ENCODE measurements around the gene ZNF200. TPM values are rescaled to one million over a fixed set of nuclear protein-coding genes. Genes with fewer than 3 reads are reported as not detected.

The ZNF200 gene
- total RNA-seq, 1 experiment from 2014 or later: 5.0 TPM

- no peaks in the 10 kb centered on the region for H3K4me1 ChIP-seq (ENCODE audit: insufficient read depth, low read length)
- peaks cover 12% of the 10 kb centered on the region; the same call in 1 of the 2 replicates for H3K27me3 ChIP-seq (ENCODE audit: low read length)
- H4K20me1 ChIP-seq (ENCODE audit: low read length): no peaks in the 10 kb centered on the region
- DNase-seq (no peak), ATAC-seq (no peak)
- no peak overlapping the region for H3K4me3 ChIP-seq (ENCODE audit: low read length)
- CTCF ChIA-PET: no interaction called here
- POLR2A ChIA-PET (ENCODE audit: unreplicated experiment): no interaction called here
- H3K79me2 ChIP-seq (ENCODE audit: low read length): no peaks in the 10 kb centered on the region
- no peak overlapping the region for H3K4me2 ChIP-seq (ENCODE audit: low read length)
- no peak for TF ChIP-seq EZH2phosphoT487 (IDR thresholded peaks at IDR 0.05; ENCODE audit: borderline replicate concordance, low read length)
- no peak for TF ChIP-seq CTCF (conservative IDR thresholded peaks at IDR 0.05; ENCODE audit: low read depth, low read length)
- no peak for TF ChIP-seq EZH2 (IDR thresholded peaks at IDR 0.05; ENCODE audit: low read length, unreplicated experiment)
- no peak overlapping the region for H3K27ac ChIP-seq (ENCODE audit: low read length)
- intact Hi-C loops (cut with micrococcal nuclease): no loop called here
- H3K9ac ChIP-seq (ENCODE audit: low read length): no peak overlapping the region
- no peaks in the 10 kb centered on the region for H3K36me3 ChIP-seq (ENCODE audit: low read depth, low read length)
- no TSS peak for BruUV-seq (replicated peaks)
- H2AFZ ChIP-seq (ENCODE audit: low read length): no peak overlapping the region
- no peaks in the 10 kb centered on the region for H3K9me2 ChIP-seq (replicated peaks; ENCODE audit: low read length)
- no peaks in the 10 kb centered on the region for H3K9me3 ChIP-seq (ENCODE audit: low read length)
- H3F3A ChIP-seq (ENCODE audit: low read length, unreplicated experiment): no peaks in the 10 kb centered on the region
Measured at GRCh38 chr16:3216263-3216640, 18.7 kb downstream of the ZNF200 start.

- H3F3A ChIP-seq (ENCODE audit: low read length, unreplicated experiment): no peaks in the 10 kb centered on the region
- no peak overlapping the region for H3K9ac ChIP-seq (ENCODE audit: low read length)
- TF ChIP-seq EZH2phosphoT487 (IDR thresholded peaks at IDR 0.05; ENCODE audit: borderline replicate concordance, low read length) (no peak), CTCF (conservative IDR thresholded peaks at IDR 0.05; ENCODE audit: low read depth, low read length) (no peak), EZH2 (IDR thresholded peaks at IDR 0.05; ENCODE audit: low read length, unreplicated experiment) (no peak)
- no peaks in the 10 kb centered on the region for H4K20me1 ChIP-seq (ENCODE audit: low read length)
- ChIA-PET CTCF (no interaction called here), POLR2A (ENCODE audit: unreplicated experiment) (no interaction called here)
- H3K36me3 ChIP-seq (ENCODE audit: low read depth, low read length): no peaks in the 10 kb centered on the region
- H3K27me3 ChIP-seq (ENCODE audit: low read length): peaks cover 12% of the 10 kb centered on the region; the same call in 1 of the 2 replicates
- DNase-seq (no peak), ATAC-seq (no peak)
- no peak overlapping the region for H3K4me2 ChIP-seq (ENCODE audit: low read length)
- H2AFZ ChIP-seq (ENCODE audit: low read length): no peak overlapping the region
- BruUV-seq (replicated peaks): no TSS peak
- no peak overlapping the region for H3K4me3 ChIP-seq (ENCODE audit: low read length)
- H3K27ac ChIP-seq (ENCODE audit: low read length): no peak overlapping the region
- intact Hi-C loops (cut with micrococcal nuclease): no loop called here
- no peaks in the 10 kb centered on the region for H3K9me2 ChIP-seq (replicated peaks; ENCODE audit: low read length)
- H3K9me3 ChIP-seq (ENCODE audit: low read length): no peaks in the 10 kb centered on the region
- no peaks in the 10 kb centered on the region for H3K4me1 ChIP-seq (ENCODE audit: insufficient read depth, low read length)
- no peaks in the 10 kb centered on the region for H3K79me2 ChIP-seq (ENCODE audit: low read length)
Measured at GRCh38 chr16:3215601-3216262, 19.2 kb downstream of the ZNF200 start.

- Histone ChIP-seq H3F3A (ENCODE audit: low read length, unreplicated experiment) (no peaks in the 10 kb centered on the region), H3K9me2 (replicated peaks; ENCODE audit: low read length) (no peaks in the 10 kb centered on the region), H3K4me3 (ENCODE audit: low read length) (no peak overlapping the region), H3K9ac (ENCODE audit: low read length) (no peak overlapping the region), H3K27ac (ENCODE audit: low read length) (no peak overlapping the region), H3K4me2 (ENCODE audit: low read length) (no peak overlapping the region), H4K20me1 (ENCODE audit: low read length) (no peaks in the 10 kb centered on the region), H2AFZ (ENCODE audit: low read length) (no peak overlapping the region), H3K9me3 (ENCODE audit: low read length) (no peaks in the 10 kb centered on the region), H3K27me3 (ENCODE audit: low read length) (peaks cover 12% of the 10 kb centered on the region; the same call in 1 of the 2 replicates), H3K79me2 (ENCODE audit: low read length) (no peaks in the 10 kb centered on the region), H3K4me1 (ENCODE audit: insufficient read depth, low read length) (no peaks in the 10 kb centered on the region), H3K36me3 (ENCODE audit: low read depth, low read length) (no peaks in the 10 kb centered on the region)
- no peak for DNase-seq
- no TSS peak for BruUV-seq (replicated peaks)
- ChIA-PET CTCF (no interaction called here), POLR2A (ENCODE audit: unreplicated experiment) (no interaction called here)
- ATAC-seq: no peak
- intact Hi-C loops (cut with micrococcal nuclease): no loop called here
- no peak for TF ChIP-seq CTCF (conservative IDR thresholded peaks at IDR 0.05; ENCODE audit: low read depth, low read length)
- TF ChIP-seq EZH2phosphoT487 (IDR thresholded peaks at IDR 0.05; ENCODE audit: borderline replicate concordance, low read length): no peak
- no peak for TF ChIP-seq EZH2 (IDR thresholded peaks at IDR 0.05; ENCODE audit: low read length, unreplicated experiment)
Measured at GRCh38 chr16:3214904-3215600, 19.9 kb downstream of the ZNF200 start.

Data from PC-3 (cell line).